G401 (cell line): ENCODE results near the gene ANKLE2. TPM values are rescaled to one million over a fixed set of nuclear protein-coding genes. Genes with fewer than 3 reads are reported as not detected.
"Not testable (repeated sequence)": the region's sequence is repeated elsewhere in the genome, so short reads cannot be mapped to it uniquely, and the experiment has no call there.

Experiments
- DNase-seq: peaks from one replicate; pipeline ENCODE4 v3.0.0-alpha.2; 2015; ENCODE audit warnings: low spot score
- in situ Hi-C: cut with HindIII; loops from 2 replicates; pipeline ENCODE4 v1.10.0; 2016; ENCODE audit warnings: low sequenced_read_pairs, mixed read lengths
- total RNA-seq: library from RNA; depleted of rRNA; stranded (reverse); fragments of >200 nt; shearing (Covaris generic); gene quantifications from 2 replicates; pipeline ENCODE4 v1.2.3, GENCODE V29; 2014; rRNA removed

ANKLE2 gene
- total RNA-seq, 1 experiment from 2014 or later, result 34.3 TPM

DNA sequence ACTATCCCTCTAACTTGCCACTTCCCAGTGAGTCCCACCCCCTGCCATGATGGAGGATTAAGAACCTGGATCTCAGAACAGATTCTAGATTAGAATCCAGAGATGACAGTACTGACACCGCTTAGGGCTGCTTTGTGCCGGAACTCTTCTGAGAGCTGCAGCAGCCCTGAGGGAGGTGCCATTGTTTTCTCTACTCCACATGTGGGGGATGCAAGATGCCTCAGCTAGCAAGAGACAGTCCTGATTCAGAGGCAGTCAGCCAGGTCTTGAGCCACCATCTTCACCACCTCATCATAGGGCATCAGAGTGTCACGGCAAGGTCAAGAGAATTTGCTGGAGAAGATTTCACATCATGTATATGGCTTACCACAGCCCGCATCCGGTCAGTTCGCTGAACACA is 54.4 kb downstream of the ANKLE2 start:
- in situ Hi-C loops, result no loop called here
- DNase-seq, result no peak

DNA sequence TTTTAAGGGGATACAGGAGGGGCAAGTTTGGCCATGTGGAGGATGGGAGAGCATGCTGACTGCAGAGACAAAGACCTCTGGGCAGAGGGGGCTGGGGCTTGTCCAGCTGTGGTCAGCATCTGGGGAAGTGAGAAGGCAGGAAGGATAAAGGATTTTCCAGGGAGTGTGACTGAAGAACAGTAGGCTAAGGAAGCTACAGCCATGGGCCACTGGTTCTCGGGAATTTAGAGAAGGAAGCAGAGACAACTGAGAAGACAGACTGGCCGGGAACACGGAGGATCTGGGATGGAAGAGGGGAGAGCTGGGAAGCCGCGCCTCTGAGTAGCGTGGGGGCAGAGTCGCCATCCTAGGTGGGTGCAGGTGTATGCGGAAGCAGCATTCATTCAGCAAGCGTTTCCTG is 58.0 kb downstream of the ANKLE2 start:
- DNase-seq, result no peak
- in situ Hi-C loops, result no loop called here

DNA sequence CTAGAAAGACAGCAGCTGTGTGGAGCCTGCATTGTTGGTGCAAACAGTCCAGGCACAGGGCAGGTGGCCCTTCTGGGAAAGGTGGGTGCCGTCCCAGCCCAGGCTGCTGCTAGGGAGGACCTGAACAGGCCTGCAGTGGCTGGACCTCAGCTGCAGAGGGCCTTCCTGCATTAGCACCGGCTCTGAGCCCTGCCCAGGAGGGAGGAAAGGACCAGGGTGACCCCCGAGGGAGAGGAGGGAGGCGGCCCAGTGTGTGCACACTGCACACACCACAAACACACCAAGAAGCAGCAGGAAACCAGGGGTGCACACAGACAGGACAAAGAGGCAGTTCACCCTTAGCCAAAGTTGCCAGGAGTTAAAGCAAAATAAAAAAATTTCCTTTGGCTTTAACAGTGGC is 59.0 kb downstream of the ANKLE2 start:
- DNase-seq, result no peak
- in situ Hi-C loops, result no loop called here

DNA sequence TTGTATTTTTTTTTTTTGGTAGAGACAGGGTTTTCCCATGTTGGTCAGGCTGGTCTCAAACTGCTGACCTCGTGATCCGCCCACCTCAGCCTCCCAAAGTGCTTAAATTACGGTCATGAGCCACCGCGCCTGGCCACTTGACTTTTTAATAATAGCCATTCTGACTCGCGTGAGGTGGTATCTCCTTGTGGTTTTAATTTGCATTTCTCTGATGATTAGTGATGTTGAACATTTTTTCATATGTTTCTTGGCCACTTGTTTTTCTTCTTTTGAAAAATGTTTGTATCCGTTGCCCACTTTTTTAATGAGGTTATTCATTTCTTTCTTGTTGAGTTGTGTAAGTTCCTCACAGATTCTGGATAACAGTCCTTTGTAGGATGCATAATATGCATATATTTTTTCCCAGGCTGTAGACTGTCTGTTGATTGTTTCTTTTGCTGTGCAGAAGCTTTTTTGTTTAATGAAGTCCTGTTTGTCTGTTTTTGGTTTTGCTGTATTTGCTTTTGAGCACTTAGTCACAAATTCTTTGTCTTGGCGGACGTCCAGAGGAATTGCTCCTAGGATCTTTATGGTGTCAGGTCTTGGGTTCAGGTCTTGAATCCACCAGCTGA is 61.3 kb downstream of the ANKLE2 start:
- no peak for DNase-seq
- in situ Hi-C loops, result no loop called here

DNA sequence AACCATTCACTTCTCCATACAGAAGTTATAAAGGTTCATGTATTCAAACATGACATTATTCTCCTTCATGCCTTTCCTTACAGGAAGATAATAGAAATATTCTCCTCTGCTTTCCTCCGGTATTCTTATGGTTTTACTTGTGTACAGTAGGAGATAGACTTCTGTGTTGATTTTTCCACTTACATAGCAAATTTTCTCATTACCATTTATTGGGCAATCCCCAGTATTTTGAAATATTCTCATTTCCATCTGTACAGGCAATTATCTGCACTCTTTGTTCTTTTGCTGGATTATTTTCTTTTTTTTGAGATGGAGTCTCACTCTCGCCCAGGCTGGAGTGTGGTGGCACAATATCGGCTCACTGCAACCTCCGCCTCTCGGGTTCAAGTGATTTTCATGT is 63.3 kb downstream of the ANKLE2 start:
- in situ Hi-C loops, result no loop called here
- no peak for DNase-seq

DNA sequence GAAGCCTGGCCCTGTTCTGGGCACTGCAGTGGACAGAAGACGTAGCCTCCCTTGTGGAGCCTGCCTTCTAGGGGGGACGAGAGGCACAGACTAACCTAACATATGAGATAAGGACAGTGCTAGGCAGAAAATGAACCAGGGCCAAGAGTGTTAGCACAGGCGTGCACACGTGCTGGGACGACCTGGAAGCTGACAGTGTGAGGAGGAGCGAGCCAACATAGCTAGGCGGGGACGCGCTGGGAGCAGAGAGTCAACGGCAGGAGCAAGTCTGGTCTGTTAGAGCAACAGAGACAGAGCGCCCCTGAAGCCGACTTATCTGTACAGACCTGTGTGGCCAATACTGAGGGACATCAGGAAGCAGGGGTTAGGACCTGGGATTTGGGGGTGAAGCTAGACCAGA is 66.2 kb downstream of the ANKLE2 start:
- in situ Hi-C loops, result no loop called here
- DNase-seq, result no peak

DNA sequence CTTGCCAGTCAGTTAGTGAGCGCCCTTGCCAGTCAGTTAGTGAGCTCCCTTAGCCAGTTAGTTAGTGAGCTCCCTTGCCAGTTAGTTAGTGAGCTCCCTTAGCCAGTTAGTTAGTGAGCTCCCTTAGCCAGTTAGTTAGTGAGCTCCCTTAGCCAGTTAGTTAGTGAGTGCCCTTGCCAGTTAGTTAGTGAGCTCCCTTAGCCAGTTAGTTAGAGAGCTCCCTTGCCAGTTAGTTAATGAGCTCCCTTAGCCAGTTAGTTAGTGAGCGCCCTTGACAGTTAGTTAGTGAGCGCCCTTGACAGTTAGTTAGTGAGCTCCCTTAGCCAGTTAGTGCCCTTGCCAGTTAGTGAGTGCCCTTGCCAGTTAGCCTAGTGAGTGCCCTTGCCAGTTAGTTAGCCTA is 66.7 kb downstream of the ANKLE2 start:
- DNase-seq, in situ Hi-C loops: not testable (repeated sequence)

DNA sequence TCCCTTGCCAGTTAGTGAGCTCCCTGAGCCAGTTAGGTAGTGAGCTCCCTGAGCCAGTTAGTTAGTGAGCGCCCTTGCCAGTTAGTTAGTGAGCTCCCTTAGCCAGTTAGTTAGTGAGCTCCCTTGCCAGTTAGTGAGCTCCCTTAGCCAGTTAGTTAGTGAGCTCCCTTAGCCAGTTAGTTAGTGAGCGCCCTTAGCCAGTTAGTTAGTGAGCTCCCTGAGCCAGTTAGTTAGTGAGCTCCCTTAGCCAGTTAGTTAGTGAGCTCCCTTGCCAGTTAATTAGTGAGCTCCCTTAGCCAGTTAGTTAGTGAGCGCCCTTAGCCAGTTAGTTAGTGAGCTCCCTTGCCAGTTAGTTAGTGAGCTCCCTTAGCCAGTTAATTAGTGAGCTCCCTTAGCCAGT is 69.6 kb downstream of the ANKLE2 start:
- DNase-seq, in situ Hi-C loops: not testable (repeated sequence)

DNA sequence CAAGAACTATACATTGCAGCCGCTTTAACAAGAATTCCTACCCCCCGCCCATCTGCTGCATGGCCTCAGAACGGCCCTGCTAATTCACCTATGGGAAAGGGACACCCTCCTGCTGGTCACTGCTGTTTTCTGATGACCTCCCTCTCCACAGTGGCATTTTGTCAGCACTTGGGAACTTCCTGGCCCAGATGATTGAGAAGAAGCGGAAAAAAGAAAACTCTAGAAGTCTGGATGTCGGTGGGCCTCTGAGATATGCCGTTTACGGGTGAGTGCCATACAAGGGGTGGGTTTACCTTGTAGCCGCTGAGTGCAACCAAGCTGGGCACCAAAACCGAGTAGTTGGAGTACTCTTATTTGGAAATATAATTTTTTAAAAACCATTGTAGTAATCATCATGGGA is 71.5 kb downstream of the ANKLE2 start:
- DNase-seq, result no peak
- in situ Hi-C loops, result no loop called here

DNA sequence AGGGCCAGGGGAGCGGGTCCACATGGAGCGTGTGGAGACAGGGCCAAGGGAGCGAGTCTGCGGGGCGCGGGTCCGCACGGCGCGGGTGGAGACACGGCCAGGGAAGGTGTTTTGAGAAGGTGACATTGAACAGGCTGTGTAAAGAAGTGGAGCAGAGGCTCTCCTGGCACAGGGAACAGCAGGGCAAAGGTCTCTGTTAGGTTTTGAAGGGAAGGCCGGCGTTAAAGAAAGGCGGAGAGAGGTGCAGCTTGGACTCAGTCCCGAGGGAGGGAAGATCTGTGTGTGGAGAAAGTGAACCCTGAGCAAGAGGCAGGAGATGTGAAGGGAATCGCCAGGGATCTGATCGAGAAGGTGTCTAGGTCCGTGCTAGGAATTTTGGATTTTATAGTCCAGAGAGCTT is 72.4 kb downstream of the ANKLE2 start:
- DNase-seq, result peak; percentile 51
- in situ Hi-C loops, result no loop called here

DNA sequence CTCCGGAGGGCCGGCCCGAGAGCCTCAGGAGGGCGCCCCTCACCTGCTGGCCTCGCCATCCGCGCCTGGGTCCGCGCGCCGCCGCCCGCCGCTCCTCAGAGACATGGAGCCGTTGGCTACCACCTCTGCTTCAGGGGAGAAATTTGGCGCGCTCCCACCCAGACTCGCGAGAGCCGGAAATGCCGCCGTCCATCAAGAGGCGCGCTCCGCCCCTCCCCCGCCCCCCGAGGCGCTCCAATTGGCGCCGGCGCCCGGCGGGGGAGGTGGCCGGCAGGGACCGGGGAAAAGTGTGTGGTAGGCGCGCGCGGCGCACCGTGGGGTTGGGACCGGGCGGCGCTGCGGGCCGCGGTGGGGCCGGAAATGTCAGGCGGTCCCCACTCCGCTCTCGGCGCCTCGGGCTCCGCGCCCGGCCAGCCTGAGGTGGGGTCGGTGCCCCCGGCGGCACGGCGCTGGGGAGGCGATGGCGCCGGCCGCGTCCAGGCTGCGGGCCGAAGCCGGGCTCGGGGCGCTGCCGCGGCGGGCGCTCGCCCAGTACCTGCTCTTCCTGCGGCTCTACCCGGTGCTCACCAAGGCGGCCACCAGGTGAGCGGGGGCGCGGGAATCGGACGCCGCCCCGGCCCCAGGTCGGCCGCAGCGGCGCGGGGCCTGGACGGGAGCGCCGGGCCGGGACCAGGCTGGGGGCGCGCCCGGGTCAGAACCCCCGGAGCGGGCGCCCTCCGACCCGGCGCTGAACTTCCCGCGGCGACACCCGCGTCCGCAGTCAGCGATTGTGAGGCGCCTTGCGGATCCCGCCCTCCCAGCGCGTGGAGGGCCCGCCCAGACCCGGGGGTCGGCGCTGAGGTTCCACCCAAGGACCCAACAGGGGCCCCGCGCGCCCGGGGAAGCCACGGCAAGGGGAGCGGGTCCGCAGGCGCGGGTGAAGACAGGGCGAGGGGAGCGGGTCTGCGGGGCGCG is 74.1 kb downstream of the ANKLE2 start, which contains the start of the genes POLE and PXMP2:
POLE (minus strand) TSS at position 132 of the 954 bp plus-strand sequence; CDS start at position 105, 27 bp downstream.
PXMP2 (plus strand) TSS at position 377 of the 954 bp plus-strand sequence; CDS start at position 461, 84 bp downstream.
- peak; percentile 86 for DNase-seq

DNA sequence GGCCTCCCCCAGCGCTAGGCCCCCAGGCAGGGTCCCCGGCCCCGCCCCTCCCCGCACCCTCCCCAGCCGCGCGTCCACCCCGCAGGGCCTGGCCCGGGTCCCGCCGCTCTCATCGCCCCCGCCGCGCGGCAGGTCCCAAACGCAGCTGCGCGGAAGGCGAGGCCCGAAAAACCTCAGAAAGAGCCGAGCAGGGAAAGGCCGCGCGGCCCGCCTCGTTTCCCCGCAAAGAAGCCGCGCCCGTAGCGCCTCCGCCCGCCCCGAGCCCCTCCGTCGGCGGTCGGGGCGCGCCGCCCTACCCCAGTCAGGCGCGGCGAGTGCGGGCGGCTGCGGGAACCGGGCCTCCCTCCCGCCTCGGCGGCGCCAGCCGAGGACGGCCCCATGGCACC is 74.8 kb downstream of the ANKLE2 start:
- no peak for DNase-seq
- in situ Hi-C loops, result no loop called here

More for the DNA sequence above, 74.1 kb downstream of the ANKLE2 start, which contains the start of the genes POLE and PXMP2:
- in situ Hi-C loops, result no loop called here

DNA sequence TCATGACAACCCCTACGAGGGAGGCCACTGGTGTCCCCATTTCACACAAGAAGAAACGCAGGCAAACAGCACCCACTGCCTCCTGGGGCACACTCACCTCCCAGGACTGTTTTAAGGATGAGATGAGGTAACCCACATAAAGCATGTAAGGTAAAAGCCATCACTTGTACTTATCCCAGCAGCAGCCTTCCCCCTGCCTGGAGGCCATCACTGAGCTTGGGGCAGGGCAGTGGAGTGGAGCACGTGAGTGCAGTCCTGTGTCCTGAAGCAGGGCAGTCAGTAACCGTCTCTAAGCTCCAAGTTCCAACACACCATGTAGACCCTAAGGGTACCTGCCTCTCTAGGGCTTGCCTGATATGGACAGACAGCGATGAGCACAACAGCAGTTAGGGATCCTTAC is 76.2 kb downstream of the ANKLE2 start:
- in situ Hi-C loops, result no loop called here
- DNase-seq, result no peak

DNA sequence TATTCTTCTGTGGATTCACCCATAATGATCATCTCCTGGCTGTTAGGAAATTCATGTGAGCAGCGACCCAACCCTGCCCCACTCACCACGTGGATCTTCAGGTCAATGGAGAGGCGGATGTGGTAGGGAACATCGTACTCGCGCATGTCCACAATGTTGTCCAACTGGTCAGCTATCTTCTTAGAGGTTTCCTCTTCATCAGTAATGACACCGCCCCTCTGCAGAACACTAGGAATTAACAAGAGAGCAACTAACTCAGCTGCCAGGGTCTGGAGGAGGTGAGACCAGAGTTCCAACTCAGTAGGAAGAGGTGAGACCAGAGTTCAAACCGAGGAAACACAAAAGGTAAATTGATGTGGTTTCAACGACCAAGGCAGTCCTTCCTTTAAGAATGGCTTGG is 84.1 kb downstream of the ANKLE2 start:
- DNase-seq, result no peak
- in situ Hi-C loops, result no loop called here

DNA sequence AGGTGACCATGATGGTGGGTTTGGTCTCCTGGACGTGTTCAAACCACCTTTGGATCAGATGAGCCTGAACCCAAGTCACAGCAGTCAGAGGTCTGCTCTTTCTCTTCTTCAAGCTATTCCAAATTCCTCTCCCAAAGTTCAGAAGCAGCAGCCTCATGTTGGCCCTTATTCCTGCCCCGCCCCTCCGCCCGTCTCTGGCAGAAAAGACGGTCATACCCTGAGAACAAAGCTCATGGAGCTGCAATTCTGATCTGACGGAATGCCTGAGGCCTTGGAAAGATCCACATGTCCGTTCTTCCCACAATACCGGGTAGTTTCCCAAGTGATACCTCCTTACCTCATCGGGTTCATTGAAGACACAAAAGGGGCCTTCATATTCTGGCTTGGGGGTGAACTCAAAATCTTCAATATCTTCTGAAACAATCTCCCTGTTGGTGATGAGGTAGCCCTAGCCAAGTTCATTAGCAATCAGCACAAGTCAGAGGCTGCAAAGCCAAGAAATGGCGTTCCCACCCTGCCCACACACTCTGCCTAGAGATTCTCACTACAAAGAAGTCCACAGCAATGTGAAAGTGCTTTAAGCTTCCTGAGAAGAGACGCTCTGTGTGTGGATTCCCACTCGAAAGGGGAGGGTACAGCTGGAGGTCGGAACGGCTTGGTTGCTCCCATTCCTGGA is 85.7 kb downstream of the ANKLE2 start:
- DNase-seq, result no peak
- in situ Hi-C loops, result no loop called here

Other genes starting within 250 kb of the ANKLE2 start
- not detected in 2 replicates for gene LRCOL1, start 151.2 kb downstream of the ANKLE2 start, total RNA-seq
- gene P2RX2, start 143.1 kb downstream of the ANKLE2 start, total RNA-seq, result 0.17 and 0.43 TPM in 2 replicates
- gene POLE, start 74.5 kb downstream of the ANKLE2 start, total RNA-seq, result 19.0 and 30.9 TPM in 2 replicates
- gene PXMP2, start 74.2 kb downstream of the ANKLE2 start, total RNA-seq, result 83.5 and 127 TPM in 2 replicates
- 112 and 121 TPM in 2 replicates for gene PGAM5, start 51.0 kb downstream of the ANKLE2 start, total RNA-seq
- 13.6 and 24.7 TPM in 2 replicates for gene GOLGA3, start 67.0 kb upstream of the ANKLE2 start, total RNA-seq
- gene CHFR, start 125.8 kb upstream of the ANKLE2 start, total RNA-seq, result 32.5 and 38.6 TPM in 2 replicates
- gene ZNF605, start 194.5 kb upstream of the ANKLE2 start, total RNA-seq, result 5.7 and 7.1 TPM in 2 replicates
- gene ZNF26, start 224.5 kb upstream of the ANKLE2 start, total RNA-seq, result 10.5 and 17.5 TPM in 2 replicates